Activated naive CD8-positive, alpha-beta T cell treated with anti-CD3 and anti-CD28 coated beads, Interleukin-2, amount 10 ng/mL, durations not matched to agents 7 days and 5 days (primary cell): ENCODE results near the gene IFIH1. TPM values are rescaled to one million over a fixed set of nuclear protein-coding genes. Genes with fewer than 3 reads are reported as not detected.

Experiments used
- ATAC-seq: fragments of 150-1000 bp; cut with Tn5 transposase; one replicate; pipeline ENCODE4 v1.10.0; 2021; ENCODE audit warnings: low read depth, moderate library complexity
- POLR2A ChIA-PET: fragments of 350-600 bp; sonication (Branson Sonifier 250); formaldehyde crosslinking; loops from one replicate; lab custom pipeline; 2021; ENCODE audit warnings: antibody characterized with exemption; lab: Charles Lee
- DNase-seq: peaks from one replicate; pipeline ENCODE4 v3.0.0; 2021
- H3K27ac Mint-ChIP-seq: one replicate; pipeline ENCODE4 v1.8.0; 2022; ENCODE audit warnings: mild to moderate bottlenecking, mixed read lengths
- H3K27me3 Mint-ChIP-seq: one replicate; pipeline ENCODE4 v1.8.0; 2022; ENCODE audit warnings: mild to moderate bottlenecking, moderate library complexity, mixed read lengths
- H3K36me3 Mint-ChIP-seq: one replicate; pipeline ENCODE4 v1.8.0; 2021; ENCODE audit warnings: mild to moderate bottlenecking, mixed read lengths
- H3K4me1 Mint-ChIP-seq: one replicate; pipeline ENCODE4 v1.8.0; 2021; ENCODE audit warnings: mixed read lengths
- H3K4me3 Mint-ChIP-seq: one replicate; pipeline ENCODE4 v1.8.0; 2022; ENCODE audit warnings: mild to moderate bottlenecking, moderate library complexity, mixed read lengths
- H3K9me3 Mint-ChIP-seq: one replicate; pipeline ENCODE4 v1.8.0; 2021; ENCODE audit warnings: mixed read lengths
- total RNA-seq, 2 experiments: library from RNA; stranded (reverse); gene quantifications; one replicate each; pipeline ENCODE4 v1.2.3, GENCODE V29; 2021

Gene IFIH1
- total RNA-seq = 10 to 100 TPM; 45.9 to 50.4 TPM

DNA sequence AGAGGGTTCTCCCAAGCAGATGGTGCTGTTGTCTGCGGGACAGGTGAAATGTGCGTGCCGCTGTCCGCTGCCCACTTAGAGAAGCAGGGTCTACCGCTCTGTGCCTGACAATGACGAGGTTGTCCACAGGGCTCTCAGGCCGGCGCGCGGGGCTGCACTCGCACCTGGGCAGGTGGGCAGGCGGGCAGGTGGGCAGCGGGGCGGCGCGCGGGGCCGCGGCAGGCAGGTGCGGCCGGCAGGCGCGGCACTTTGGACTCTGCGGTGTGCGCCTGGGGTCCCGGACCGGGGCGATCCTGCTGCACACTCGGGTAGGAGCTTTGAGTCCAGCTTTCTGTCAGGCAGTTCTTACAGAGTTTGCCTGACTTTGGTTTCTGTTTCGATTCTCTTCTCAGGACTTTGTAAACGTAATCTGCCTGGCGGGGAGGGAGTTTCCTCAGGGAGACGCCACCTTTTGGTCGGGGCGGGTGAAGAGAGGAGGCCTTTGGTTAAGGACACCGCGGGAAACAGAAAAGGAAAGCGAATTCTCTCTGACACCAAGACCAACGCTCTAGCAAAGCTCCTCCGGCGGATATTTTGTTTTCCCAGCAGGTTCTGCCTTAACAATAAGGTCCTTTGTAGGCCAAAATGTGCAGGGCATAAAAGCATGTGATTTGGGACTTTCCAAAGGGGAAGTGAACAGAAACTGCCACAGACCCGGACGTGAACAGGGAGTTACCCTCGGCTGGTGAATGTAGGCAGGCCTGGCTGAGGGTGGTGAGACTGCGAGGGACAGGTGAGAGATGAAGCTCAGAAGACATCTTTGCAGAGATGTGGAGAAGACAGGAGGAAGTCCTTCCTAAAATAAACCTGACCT, at the start of gene IFIH1:
IFIH1 (minus strand) TSS at position 357 of the 853 bp plus-strand sequence. CDS start 377 bp downstream, outside the sequence.
- peak; percentile 71 for DNase-seq
- POLR2A ChIA-PET = interaction anchor here (0.6 to 2.2 kb wide), 9 partner anchors 9 to 1154 kb away, joined by 3 to 11 read pairs (median 4); partner anchors contain the start of genes GCA and PSMD14
- Mint-ChIP-seq H3K4me3 (peak within 1 kb of the TSS; percentile 99), H3K36me3 (peaks cover 20% of the 10 kb centered on the region), H3K4me1 (peaks cover 52% of the 10 kb centered on the region), H3K9me3 (no peaks in the 10 kb centered on the region), H3K27me3 (no peaks in the 10 kb centered on the region), H3K27ac (peak within 1 kb of the TSS; percentile 97)
- ATAC-seq = peak; percentile 81

DNA sequence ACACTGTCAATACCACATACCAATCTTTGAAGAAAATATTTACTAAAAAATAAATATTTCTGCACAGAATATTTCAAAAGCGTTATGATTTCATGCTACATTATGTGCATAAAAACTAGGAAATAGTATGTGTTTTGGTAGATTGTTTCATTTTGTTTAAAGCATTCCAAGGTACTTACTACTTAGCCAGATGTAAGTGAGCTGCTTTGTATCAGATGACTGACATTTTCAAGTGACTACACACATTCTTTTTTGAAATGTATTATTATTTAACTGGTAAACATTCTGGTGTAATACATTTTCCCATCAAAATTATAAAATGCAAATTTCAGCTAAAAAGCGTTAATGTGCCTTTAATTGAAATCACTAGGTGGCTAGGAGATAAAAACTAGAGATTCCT, 46.9 kb upstream of the IFIH1 start:
- no peaks in the 10 kb centered on the region for H3K27me3 Mint-ChIP-seq
- ATAC-seq = no peak
- no peak overlapping the region for H3K27ac Mint-ChIP-seq
- no peak overlapping the region for H3K4me3 Mint-ChIP-seq
- H3K9me3 Mint-ChIP-seq = no peaks in the 10 kb centered on the region
- no peaks in the 10 kb centered on the region for H3K4me1 Mint-ChIP-seq
- H3K36me3 Mint-ChIP-seq = no peaks in the 10 kb centered on the region
- DNase-seq = no peak
- POLR2A ChIA-PET = no interaction called here

DNA sequence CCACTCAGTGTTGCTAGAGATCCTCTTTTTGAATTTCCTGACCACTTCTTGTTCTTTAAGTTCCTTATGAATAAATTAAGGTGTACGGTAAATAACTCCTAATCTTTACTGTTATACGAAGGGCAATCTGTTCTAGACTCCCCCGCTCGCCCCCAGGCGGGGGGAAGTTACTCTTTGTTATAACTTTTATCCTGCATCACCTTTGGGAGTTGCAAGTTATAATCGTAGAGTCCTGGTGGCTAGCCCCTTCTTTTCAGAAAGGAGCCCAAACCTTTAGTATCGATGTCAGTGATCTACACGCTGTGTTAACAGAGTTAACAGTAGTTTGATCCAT, 26.1 kb upstream of the IFIH1 start:
- POLR2A ChIA-PET = no interaction called here
- peak overlapping the region; percentile 75 for H3K27ac Mint-ChIP-seq
- peaks cover 10% of the 10 kb centered on the region for H3K4me1 Mint-ChIP-seq
- peaks cover 3% of the 10 kb centered on the region for H3K27me3 Mint-ChIP-seq
- H3K9me3 Mint-ChIP-seq = no peaks in the 10 kb centered on the region
- peaks cover 1% of the 10 kb centered on the region for H3K36me3 Mint-ChIP-seq
- DNase-seq (no peak), ATAC-seq (no peak)
- H3K4me3 Mint-ChIP-seq = peak overlapping the region; percentile 88

DNA sequence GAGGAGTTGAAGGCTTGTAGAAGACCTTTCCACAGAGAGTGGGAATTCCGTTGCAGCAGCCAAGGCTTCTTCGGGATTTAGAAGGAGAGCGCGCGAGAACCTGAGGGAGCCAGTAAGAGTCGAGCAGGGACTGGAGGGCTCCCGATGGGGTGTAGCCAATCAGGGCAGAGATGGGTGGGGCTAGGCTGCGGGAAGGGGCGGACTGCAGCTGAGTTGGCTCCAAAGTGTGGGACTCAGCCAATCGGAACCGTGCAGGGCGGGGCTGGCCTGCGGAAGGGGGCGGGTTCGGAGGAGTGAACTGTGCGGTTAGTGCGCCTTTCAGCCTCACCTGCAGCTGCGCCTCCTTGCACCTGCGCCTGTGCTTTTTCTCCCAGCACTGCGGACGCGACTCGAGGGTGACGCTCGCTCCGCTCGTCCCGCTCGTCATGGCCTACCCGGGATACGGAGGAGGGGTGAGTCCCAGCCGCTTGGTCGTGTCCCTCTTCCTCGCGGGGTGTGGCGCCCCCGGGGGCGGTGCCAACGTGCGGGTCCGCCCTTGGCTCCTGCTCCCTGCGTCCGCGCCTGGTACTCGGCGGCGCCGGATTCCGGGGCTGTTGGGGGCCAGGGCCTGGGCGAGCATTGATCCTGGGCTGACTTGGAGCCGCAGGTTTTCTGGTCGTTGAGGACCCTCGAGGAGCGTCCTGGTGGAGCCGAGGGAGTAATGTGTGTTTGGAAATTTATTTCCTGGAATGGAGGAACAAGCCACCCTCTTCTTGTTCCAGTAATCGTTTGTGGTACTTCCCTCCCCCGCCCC, 25.5 kb upstream of the IFIH1 start, which contains the start of gene GCA:
GCA (plus strand) TSS at position 309 of the 793 bp plus-strand sequence; CDS start at position 426, 117 bp downstream.
- H3K36me3 Mint-ChIP-seq = peaks cover 1% of the 10 kb centered on the region
- ATAC-seq = peak; percentile 99
- H3K27me3 Mint-ChIP-seq = peaks cover 3% of the 10 kb centered on the region
- H3K27ac Mint-ChIP-seq = peak within 1 kb of the TSS; percentile 75
- H3K4me3 Mint-ChIP-seq = peak within 1 kb of the TSS; percentile 88
- DNase-seq = peak; percentile 98
- H3K4me1 Mint-ChIP-seq = peaks cover 10% of the 10 kb centered on the region
- POLR2A ChIA-PET = interaction anchor here (0.6 to 1.3 kb wide), 2 partner anchors 16 to 26 kb away, joined by 5 to 11 read pairs; partner anchors contain the start of gene IFIH1
- no peaks in the 10 kb centered on the region for H3K9me3 Mint-ChIP-seq

DNA sequence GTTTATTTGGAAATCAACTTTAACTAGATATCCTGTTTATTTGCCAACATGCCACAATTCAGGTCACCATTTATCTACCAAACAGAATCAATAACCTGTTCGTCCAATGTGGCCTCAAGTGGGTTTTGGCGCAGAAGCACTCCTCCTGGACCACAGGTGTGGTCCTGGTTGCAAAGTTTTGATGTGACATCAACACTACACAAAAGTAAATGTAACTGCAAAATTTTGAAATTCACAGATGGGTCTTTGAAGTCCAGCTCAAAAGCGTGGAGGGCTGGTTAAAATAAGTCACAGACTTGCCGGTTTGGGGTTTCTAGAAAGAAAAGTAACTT, 25.0 kb upstream of the IFIH1 start:
- ATAC-seq (no peak), DNase-seq (no peak)
- POLR2A ChIA-PET = interaction anchor here (0.6 to 1.3 kb wide), 2 partner anchors 16 to 25 kb away, joined by 5 to 11 read pairs; partner anchors contain the start of gene IFIH1
- Mint-ChIP-seq H3K4me3 (peak overlapping the region; percentile 88), H3K27ac (peak overlapping the region; percentile 66), H3K27me3 (peaks cover 3% of the 10 kb centered on the region), H3K9me3 (no peaks in the 10 kb centered on the region), H3K36me3 (peaks cover 1% of the 10 kb centered on the region), H3K4me1 (peaks cover 10% of the 10 kb centered on the region)

DNA sequence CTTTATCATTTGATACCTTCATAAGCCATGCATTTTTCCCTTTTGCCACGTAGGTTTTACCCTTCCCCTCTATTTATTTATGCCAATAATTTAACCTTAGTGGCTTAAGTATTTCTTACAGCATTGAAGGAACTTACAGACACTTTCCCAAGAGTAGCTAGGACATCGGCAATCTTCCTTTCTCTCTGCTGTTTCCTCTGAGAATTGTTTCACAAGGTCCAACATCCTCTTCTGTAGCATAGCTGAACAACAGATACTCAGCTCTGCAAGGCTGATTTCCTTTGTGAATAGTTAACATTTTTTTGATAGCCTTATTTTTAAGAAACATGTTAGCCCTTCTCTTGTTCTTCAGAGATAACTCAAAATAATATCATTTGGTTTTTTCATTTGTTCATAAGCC, 24.4 kb upstream of the IFIH1 start:
- H3K9me3 Mint-ChIP-seq = no peaks in the 10 kb centered on the region
- peaks cover 10% of the 10 kb centered on the region for H3K4me1 Mint-ChIP-seq
- H3K4me3 Mint-ChIP-seq = no peak overlapping the region
- no peak for ATAC-seq
- peaks cover 1% of the 10 kb centered on the region for H3K36me3 Mint-ChIP-seq
- no peak overlapping the region for H3K27ac Mint-ChIP-seq
- peaks cover 3% of the 10 kb centered on the region for H3K27me3 Mint-ChIP-seq
- POLR2A ChIA-PET = no interaction called here
- no peak for DNase-seq

DNA sequence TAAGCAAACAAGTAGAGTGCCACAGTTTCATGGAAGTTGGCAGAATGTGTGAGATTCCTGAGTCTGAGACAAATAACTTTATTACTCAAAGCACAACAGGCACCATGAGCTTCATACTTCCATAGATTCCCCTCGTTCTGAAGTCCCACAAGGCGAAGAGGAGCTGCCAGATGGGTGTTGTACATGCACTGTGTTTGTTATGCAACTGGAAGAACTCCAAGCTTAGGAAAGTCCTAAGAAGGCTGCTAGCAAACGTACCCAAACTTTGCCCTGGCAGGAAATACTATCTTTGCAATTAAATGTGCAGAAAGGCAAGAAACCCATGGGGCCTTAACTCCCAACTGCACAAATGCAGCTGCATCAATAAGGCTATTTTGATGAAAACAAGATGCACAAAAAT, 23.8 kb upstream of the IFIH1 start:
- POLR2A ChIA-PET = no interaction called here
- H3K4me3 Mint-ChIP-seq = no peak overlapping the region
- H3K9me3 Mint-ChIP-seq = no peaks in the 10 kb centered on the region
- DNase-seq (no peak), ATAC-seq (no peak)
- peaks cover 11% of the 10 kb centered on the region for H3K4me1 Mint-ChIP-seq
- H3K27ac Mint-ChIP-seq = no peak overlapping the region
- H3K27me3 Mint-ChIP-seq = peaks cover 3% of the 10 kb centered on the region
- H3K36me3 Mint-ChIP-seq = peaks cover 1% of the 10 kb centered on the region

DNA sequence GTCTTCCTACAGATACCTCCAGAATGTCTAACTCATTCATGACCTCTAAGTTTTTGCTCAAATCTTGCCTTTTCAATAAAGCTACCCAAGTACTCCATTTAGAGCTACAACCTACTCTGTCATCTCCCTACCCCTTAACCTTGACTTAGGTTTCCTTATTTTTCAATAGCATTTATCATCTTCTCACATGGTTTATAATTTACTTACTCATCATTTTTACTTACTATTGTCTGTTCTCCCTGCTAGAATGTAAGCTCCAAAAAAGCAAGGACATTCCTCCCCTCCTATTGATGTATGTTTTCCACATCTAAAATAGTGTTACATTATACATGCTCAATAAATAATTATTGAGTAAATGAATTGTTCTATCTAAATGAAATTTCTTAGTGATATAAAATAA, 22.3 kb upstream of the IFIH1 start:
- peaks cover 3% of the 10 kb centered on the region for H3K27me3 Mint-ChIP-seq
- H3K36me3 Mint-ChIP-seq = peaks cover 1% of the 10 kb centered on the region
- ATAC-seq = no peak
- H3K27ac Mint-ChIP-seq = no peak overlapping the region
- POLR2A ChIA-PET = interaction anchor here (1.0 kb wide), 1 partner anchor 22 kb away, joined by 3 read pairs; the partner anchor contains the start of gene IFIH1
- no peak for DNase-seq
- peaks cover 12% of the 10 kb centered on the region for H3K4me1 Mint-ChIP-seq
- no peaks in the 10 kb centered on the region for H3K9me3 Mint-ChIP-seq
- H3K4me3 Mint-ChIP-seq = no peak overlapping the region

DNA sequence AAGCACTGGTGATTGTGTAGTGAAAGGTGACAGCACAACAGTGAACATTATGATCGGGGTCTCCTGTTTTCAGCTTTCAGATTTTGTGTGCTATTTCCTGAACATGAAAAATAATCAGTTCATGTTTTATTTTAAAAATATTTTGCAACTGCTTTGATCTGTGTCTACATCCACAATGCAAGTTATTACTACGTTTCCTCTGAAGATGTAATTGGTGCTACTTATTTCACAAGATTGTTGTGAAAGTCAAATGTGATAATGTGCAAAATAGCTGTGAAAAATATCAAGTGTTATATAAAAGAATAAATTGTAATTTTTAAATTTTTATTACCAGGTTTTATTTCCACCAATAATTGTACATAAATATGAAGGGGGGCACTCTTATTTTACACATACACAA, 19.4 kb upstream of the IFIH1 start:
- H3K36me3 Mint-ChIP-seq = peaks cover 1% of the 10 kb centered on the region
- POLR2A ChIA-PET = no interaction called here

DNA sequence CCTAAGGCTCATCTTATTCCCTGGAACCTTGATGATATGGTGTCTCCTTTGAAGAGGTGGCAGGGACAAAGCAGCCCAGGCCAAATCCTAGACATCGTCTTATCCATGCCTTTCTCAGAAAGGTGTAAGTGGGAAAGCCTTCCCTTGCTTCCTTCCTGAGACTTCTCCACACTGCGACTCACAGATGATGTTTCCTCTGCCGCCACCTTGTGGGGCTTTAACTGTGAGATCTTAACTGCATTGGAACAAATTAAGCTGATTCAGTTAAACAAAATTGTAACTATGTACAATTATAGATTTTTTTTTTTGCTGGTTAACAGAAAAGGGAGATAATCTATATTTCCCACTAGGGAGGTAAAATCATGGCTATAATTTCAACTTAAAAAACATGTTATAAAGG, 15.5 kb upstream of the IFIH1 start:
- H3K27ac Mint-ChIP-seq = no peak overlapping the region
- peaks cover 2% of the 10 kb centered on the region for H3K4me1 Mint-ChIP-seq
- H3K9me3 Mint-ChIP-seq = no peaks in the 10 kb centered on the region
- H3K27me3 Mint-ChIP-seq = no peaks in the 10 kb centered on the region
- H3K4me3 Mint-ChIP-seq = no peak overlapping the region
- ATAC-seq (peak; percentile 42), DNase-seq (no peak)
- POLR2A ChIA-PET = interaction anchor here (1.6 kb wide), 1 partner anchor 15 kb away, joined by 5 read pairs; the partner anchor contains the start of gene IFIH1
- no peaks in the 10 kb centered on the region for H3K36me3 Mint-ChIP-seq

More for the DNA sequence above, 19.4 kb upstream of the IFIH1 start:
- Mint-ChIP-seq H3K4me3 (no peak overlapping the region), H3K27ac (no peak overlapping the region), H3K9me3 (no peaks in the 10 kb centered on the region), H3K27me3 (no peaks in the 10 kb centered on the region), H3K4me1 (peaks cover 2% of the 10 kb centered on the region)
- no peak for ATAC-seq
- no peak for DNase-seq

DNA sequence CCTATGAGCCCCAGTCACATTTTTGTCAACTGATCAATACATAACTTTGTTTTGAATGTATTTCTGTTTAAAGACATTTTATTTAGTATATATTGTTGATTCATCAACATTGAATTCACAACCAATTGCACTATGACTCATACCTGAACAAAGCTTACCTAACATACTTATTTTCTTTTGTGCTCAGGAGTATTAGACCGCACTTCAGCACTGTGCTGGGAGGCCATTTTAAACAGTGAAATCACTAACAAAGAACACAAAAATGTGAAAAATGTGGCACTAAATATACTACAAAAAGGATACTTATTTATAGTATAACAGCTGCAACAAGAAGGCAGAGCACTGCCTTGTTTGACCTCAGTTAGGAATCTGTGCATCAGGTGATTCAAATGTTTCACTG, 12.4 kb upstream of the IFIH1 start:
- ATAC-seq = no peak
- H3K27ac Mint-ChIP-seq = no peak overlapping the region
- no peak overlapping the region for H3K4me3 Mint-ChIP-seq
- peaks cover 7% of the 10 kb centered on the region for H3K4me1 Mint-ChIP-seq
- no peaks in the 10 kb centered on the region for H3K9me3 Mint-ChIP-seq
- H3K27me3 Mint-ChIP-seq = no peaks in the 10 kb centered on the region
- no peaks in the 10 kb centered on the region for H3K36me3 Mint-ChIP-seq
- POLR2A ChIA-PET = no interaction called here
- DNase-seq = no peak

DNA sequence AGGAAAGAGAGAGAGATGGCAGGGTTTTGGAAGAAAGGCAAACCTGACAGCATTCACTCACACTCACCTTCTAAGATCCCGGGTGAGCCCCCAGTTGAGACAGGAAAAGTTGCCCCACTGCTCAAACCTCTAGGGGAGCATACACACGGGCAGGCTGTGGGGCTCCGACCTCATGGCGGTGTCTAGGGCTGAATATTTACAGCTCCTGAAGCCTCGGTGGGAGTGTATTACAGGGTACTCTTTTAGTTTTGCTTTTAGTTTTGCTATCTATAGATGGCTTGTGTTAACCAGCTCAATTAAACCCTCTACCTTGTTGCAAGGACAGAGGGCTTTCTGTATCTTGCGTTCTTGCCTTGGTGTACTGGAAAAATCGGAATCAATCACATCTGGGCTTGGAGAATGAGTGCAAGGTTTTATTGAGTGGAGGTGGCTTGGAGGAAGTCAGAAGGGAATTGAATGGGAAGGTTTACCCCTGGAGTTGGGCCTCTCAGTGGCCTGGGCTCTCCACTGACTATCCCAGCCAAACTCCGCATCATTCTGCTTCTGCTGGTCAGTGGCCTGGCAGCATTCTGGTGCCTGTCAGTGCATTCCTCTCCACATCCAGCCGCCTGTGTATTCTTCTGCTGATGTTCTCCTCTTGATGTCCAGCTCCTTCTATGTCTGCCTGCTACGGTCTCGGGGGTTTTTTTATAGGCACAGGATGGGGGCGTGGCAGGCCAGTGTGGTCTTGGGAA, 10.1 kb upstream of the IFIH1 start:
- DNase-seq = no peak
- Mint-ChIP-seq H3K27me3 (no peaks in the 10 kb centered on the region), H3K4me3 (peak overlapping the region; percentile 9), H3K27ac (peak overlapping the region; percentile 36), H3K36me3 (peaks cover 2% of the 10 kb centered on the region), H3K9me3 (no peaks in the 10 kb centered on the region), H3K4me1 (peaks cover 11% of the 10 kb centered on the region)
- POLR2A ChIA-PET = no interaction called here
- ATAC-seq = peak; percentile 63

DNA sequence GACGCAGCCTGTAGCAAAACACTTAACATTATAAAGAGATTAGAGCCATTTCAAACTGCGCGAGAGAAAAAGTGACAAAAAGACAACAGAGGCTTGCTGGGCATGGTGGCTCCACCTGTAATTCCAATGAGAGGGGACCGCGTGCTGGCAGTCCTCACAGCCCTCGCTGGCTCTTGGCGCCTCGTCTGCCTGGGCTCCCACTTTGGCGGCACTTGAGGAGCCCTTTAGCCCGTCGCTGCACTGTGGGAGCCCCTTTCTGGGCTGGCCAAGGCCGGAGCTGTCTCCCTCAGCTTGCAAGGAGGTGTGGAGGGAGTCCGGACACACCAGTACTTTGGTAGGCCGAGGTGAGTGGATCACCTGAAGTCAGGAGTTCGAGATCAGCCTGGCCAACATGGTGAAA, 9.3 kb upstream of the IFIH1 start:
- Mint-ChIP-seq H3K4me1 (peaks cover 11% of the 10 kb centered on the region), H3K27me3 (no peaks in the 10 kb centered on the region), H3K9me3 (no peaks in the 10 kb centered on the region), H3K4me3 (no peak overlapping the region), H3K36me3 (peaks cover 2% of the 10 kb centered on the region), H3K27ac (peak overlapping the region; percentile 64)
- ATAC-seq (no peak), DNase-seq (no peak)
- POLR2A ChIA-PET = interaction anchor here (0.7 kb wide), 1 partner anchor 16 kb away, joined by 5 read pairs; no protein-coding TSS in a partner anchor
